ENCODE data around the gene LDLRAP1. TPM values are rescaled to one million over a fixed set of nuclear protein-coding genes. Genes with fewer than 3 reads are reported as not detected.

The LDLRAP1 gene
- total RNA-seq, 1 donor from 2014 or later, result 6.1 TPM

GRCh38 chr1:25562101-25562927 is 18.9 kb downstream of the LDLRAP1 start:
- no peak overlapping the region for H3K4me3 ChIP-seq (ENCODE audit: low read depth, low read length)
- no peak for DNase-seq (ENCODE audit: low read depth)
- TF ChIP-seq CTCF (conservative IDR thresholded peaks at IDR 0.05; ENCODE audit: low read depth, low read length), result no peak

- no peak overlapping the region for H3K4me3 ChIP-seq (ENCODE audit: low read depth, low read length)
- no peak for TF ChIP-seq CTCF (conservative IDR thresholded peaks at IDR 0.05; ENCODE audit: low read depth, low read length)
- DNase-seq (ENCODE audit: low read depth), result no peak
These were observed 19.5 kb downstream of the LDLRAP1 start for GRCh38 chr1:25562928-25563283.

GRCh38 chr1:25563330-25564215 is 20.2 kb downstream of the LDLRAP1 start:
- TF ChIP-seq CTCF (conservative IDR thresholded peaks at IDR 0.05; ENCODE audit: low read depth, low read length), result no peak
- no peak overlapping the region for H3K4me3 ChIP-seq (ENCODE audit: low read depth, low read length)
- DNase-seq (ENCODE audit: low read depth), result no peak

- no peak for DNase-seq (ENCODE audit: low read depth)
These were observed 21.6 kb downstream of the LDLRAP1 start for GRCh38 chr1:25564777-25565574.

GRCh38 chr1:25565626-25566025 is 22.2 kb downstream of the LDLRAP1 start:
- H3K4me3 ChIP-seq (ENCODE audit: low read depth, low read length), result no peak overlapping the region
- DNase-seq (ENCODE audit: low read depth), result no peak
- TF ChIP-seq CTCF (conservative IDR thresholded peaks at IDR 0.05; ENCODE audit: low read depth, low read length), result no peak

More at GRCh38 chr1:25564777-25565574, 21.6 kb downstream of the LDLRAP1 start:
- TF ChIP-seq CTCF (conservative IDR thresholded peaks at IDR 0.05; ENCODE audit: low read depth, low read length), result no peak
- H3K4me3 ChIP-seq (ENCODE audit: low read depth, low read length), result no peak overlapping the region

- H3K4me3 ChIP-seq (ENCODE audit: low read depth, low read length), result no peak overlapping the region
These were observed 22.8 kb downstream of the LDLRAP1 start for GRCh38 chr1:25566176-25566729.

More at GRCh38 chr1:25566176-25566729, 22.8 kb downstream of the LDLRAP1 start:
- no peak for TF ChIP-seq CTCF (conservative IDR thresholded peaks at IDR 0.05; ENCODE audit: low read depth, low read length)
- no peak for DNase-seq (ENCODE audit: low read depth)

Data from epithelial cell of proximal tubule (primary cell).